ENCODE measurements around the gene TBC1D8.
A peak's percentile ranks its signal among the peaks of the same experiment; 100 is the strongest.
"Not testable (repeated sequence)": the region's sequence is repeated elsewhere in the genome, so short reads cannot be mapped to it uniquely, and the experiment has no call there.

TBC1D8 gene

GRCh38 chr2:101151146-101151858 lies at the start of gene TBC1D8:
TSS of gene TBC1D8 (minus strand) at chr2:101151382. CDS start at chr2:101151253, 129 bp downstream.
- DNase-seq (ENCODE audit: low spot score): peak; percentile 76

- no peak for DNase-seq (ENCODE audit: low spot score)
These were observed 49.5 kb upstream of the TBC1D8 start for GRCh38 chr2:101200676-101201075.

GRCh38 chr2:101199251-101199791 lies 48.1 kb upstream of the TBC1D8 start:
- DNase-seq (ENCODE audit: low spot score): no peak

GRCh38 chr2:101197814-101198213 lies 46.6 kb upstream of the TBC1D8 start:
- no peak for DNase-seq (ENCODE audit: low spot score)

GRCh38 chr2:101197215-101197745 lies 46.1 kb upstream of the TBC1D8 start:
- DNase-seq (ENCODE audit: low spot score): no peak

- DNase-seq (ENCODE audit: low spot score): no peak
These were observed 44.9 kb upstream of the TBC1D8 start for GRCh38 chr2:101195871-101196661.

- no peak for DNase-seq (ENCODE audit: low spot score)
These were observed 41.9 kb upstream of the TBC1D8 start for GRCh38 chr2:101193033-101193626.

GRCh38 chr2:101190747-101191516 lies 39.8 kb upstream of the TBC1D8 start:
- DNase-seq (ENCODE audit: low spot score): peak; percentile 3

GRCh38 chr2:101188683-101189405 lies 37.7 kb upstream of the TBC1D8 start:
- no peak for DNase-seq (ENCODE audit: low spot score)

- DNase-seq (ENCODE audit: low spot score): no peak
These were observed 35.9 kb upstream of the TBC1D8 start for GRCh38 chr2:101187131-101187530.

GRCh38 chr2:101185656-101186055 lies 34.5 kb upstream of the TBC1D8 start:
- no peak for DNase-seq (ENCODE audit: low spot score)

GRCh38 chr2:101185085-101185484 lies 33.9 kb upstream of the TBC1D8 start:
- DNase-seq (ENCODE audit: low spot score): no peak

- DNase-seq (ENCODE audit: low spot score): peak; percentile 27
These were observed 28.8 kb upstream of the TBC1D8 start for GRCh38 chr2:101179982-101180381.

- DNase-seq (ENCODE audit: low spot score): no peak
These were observed 25.6 kb upstream of the TBC1D8 start for GRCh38 chr2:101176803-101177202.

- DNase-seq (ENCODE audit: low spot score): no peak
These were observed 24.8 kb upstream of the TBC1D8 start for GRCh38 chr2:101175991-101176390.

- DNase-seq (ENCODE audit: low spot score): no peak
These were observed 22.6 kb upstream of the TBC1D8 start for GRCh38 chr2:101173707-101174295.

- not testable (repeated sequence) for DNase-seq (ENCODE audit: low spot score)
These were observed 18.6 kb upstream of the TBC1D8 start for GRCh38 chr2:101169822-101170221.

GRCh38 chr2:101168706-101169105 lies 17.5 kb upstream of the TBC1D8 start:
- no peak for DNase-seq (ENCODE audit: low spot score)

- DNase-seq (ENCODE audit: low spot score): peak; percentile 29
These were observed 16.4 kb upstream of the TBC1D8 start for GRCh38 chr2:101167532-101167931.

GRCh38 chr2:101164021-101164420 lies 12.8 kb upstream of the TBC1D8 start:
- DNase-seq (ENCODE audit: low spot score): no peak

Measured in Ammon's horn (tissue), 1 donor.